Bronchus fibroblast of lung (primary cell): ENCODE data around the gene TRIOBP. TPM values are rescaled to one million over a fixed set of nuclear protein-coding genes. Genes with fewer than 3 reads are reported as not detected.

ENCODE experiments used
- total RNA-seq: library from RNA; depleted of rRNA; stranded (reverse); fragments of >200 nt; gene quantifications from 2 replicates; pipeline ENCODE4 v1.2.3, GENCODE V29; 2015

Gene TRIOBP
- 85.7 and 87.7 TPM in 2 replicates for total RNA-seq

GRCh38 chr22:37696657-37697537 is at the start of gene TRIOBP:
Gene TRIOBP, plus strand, starts transcription at chr22:37697048. Its CDS starts 4,318 bp downstream, at chr22:37701366.

GRCh38 chr22:37658133-37659065 is 38.4 kb upstream of the TRIOBP start, which contains the start of gene PDXP:
Gene PDXP, plus strand, starts transcription at chr22:37658723. Its CDS starts 60 bp downstream, at chr22:37658783.

GRCh38 chr22:37674951-37675929 is 21.6 kb upstream of the TRIOBP start, which contains the start of gene LGALS1:
Gene LGALS1, plus strand, starts transcription at chr22:37675636. Its CDS starts 67 bp downstream, at chr22:37675703.

GRCh38 chr22:37686002-37686982 is 10.6 kb upstream of the TRIOBP start, which contains the start of gene NOL12:
Gene NOL12, plus strand, starts transcription at chr22:37686343. Its CDS starts 50 bp downstream, at chr22:37686393.

GRCh38 chr22:37807410-37808293 is 110.8 kb downstream of the TRIOBP start, which contains the start of gene GCAT:
Gene GCAT, plus strand, starts transcription at chr22:37807934. Its CDS starts 34 bp downstream, at chr22:37807968.

GRCh38 chr22:37823134-37823985 is 126.5 kb downstream of the TRIOBP start, which contains the start of gene GALR3:
Gene GALR3, plus strand, starts transcription at chr22:37823382. Its CDS starts 25 bp downstream, at chr22:37823407.

Other genes with a start within 250 kb of the TRIOBP start
- 0.15 TPM in 1 of 2 replicates, not detected in the other for gene MFNG, start 210.7 kb upstream of the TRIOBP start, total RNA-seq
- gene CARD10, start 177.6 kb upstream of the TRIOBP start, total RNA-seq = 6.4 and 8.9 TPM in 2 replicates
- 70.0 and 73.6 TPM in 2 replicates for gene CDC42EP1, start 136.6 kb upstream of the TRIOBP start, total RNA-seq
- gene LGALS2, start 117.0 kb upstream of the TRIOBP start, total RNA-seq = not detected in 2 replicates
- gene GGA1, start 88.2 kb upstream of the TRIOBP start, total RNA-seq = 34.6 and 36.3 TPM in 2 replicates
- gene SH3BP1, start 57.4 kb upstream of the TRIOBP start, total RNA-seq = 7.6 and 8.9 TPM in 2 replicates
- 14.1 and 14.9 TPM in 2 replicates for gene PDXP, start 38.3 kb upstream of the TRIOBP start, total RNA-seq
- gene LGALS1, start 21.4 kb upstream of the TRIOBP start, total RNA-seq = 7,222 and 8,728 TPM in 2 replicates
- gene NOL12, start 10.7 kb upstream of the TRIOBP start, total RNA-seq = 48.6 and 61.5 TPM in 2 replicates
- gene GCAT, start 110.9 kb downstream of the TRIOBP start, total RNA-seq = 35.2 and 44.4 TPM in 2 replicates
- gene GALR3, start 126.3 kb downstream of the TRIOBP start, total RNA-seq = not detected in 2 replicates
- 28.5 and 31.4 TPM in 2 replicates for gene ANKRD54, start 147.3 kb downstream of the TRIOBP start, total RNA-seq
- 337 and 409 TPM in 2 replicates for gene EIF3L, start 152.4 kb downstream of the TRIOBP start, total RNA-seq
- gene MICALL1, start 209.2 kb downstream of the TRIOBP start, total RNA-seq = 23.3 and 26.2 TPM in 2 replicates